Measurements from ENCODE around the gene SH2D2A. TPM values are rescaled to one million over a fixed set of nuclear protein-coding genes. Genes with fewer than 3 reads are reported as not detected.

SH2D2A gene
- total RNA-seq, 1 donor from 2014 or later: 0.88 TPM

- no peak for DNase-seq
- intact Hi-C loops (cut with micrococcal nuclease): no loop called here
- Histone ChIP-seq H3K27me3 (ENCODE audit: low read depth) (peaks cover 30% of the 10 kb centered on the region), H3K4me1 (peaks cover 50% of the 10 kb centered on the region), H3K4me3 (no peak overlapping the region), H3K27ac (replicated peaks) (no peak overlapping the region), H3K36me3 (no peaks in the 10 kb centered on the region), H3K9me3 (replicated peaks) (no peaks in the 10 kb centered on the region)
- no peak for TF ChIP-seq CTCF (IDR thresholded peaks at IDR 0.05; ENCODE audit: borderline replicate concordance)
Observed at GRCh38 chr1:156809281-156809680, 7.4 kb downstream of the SH2D2A start.

DNA sequence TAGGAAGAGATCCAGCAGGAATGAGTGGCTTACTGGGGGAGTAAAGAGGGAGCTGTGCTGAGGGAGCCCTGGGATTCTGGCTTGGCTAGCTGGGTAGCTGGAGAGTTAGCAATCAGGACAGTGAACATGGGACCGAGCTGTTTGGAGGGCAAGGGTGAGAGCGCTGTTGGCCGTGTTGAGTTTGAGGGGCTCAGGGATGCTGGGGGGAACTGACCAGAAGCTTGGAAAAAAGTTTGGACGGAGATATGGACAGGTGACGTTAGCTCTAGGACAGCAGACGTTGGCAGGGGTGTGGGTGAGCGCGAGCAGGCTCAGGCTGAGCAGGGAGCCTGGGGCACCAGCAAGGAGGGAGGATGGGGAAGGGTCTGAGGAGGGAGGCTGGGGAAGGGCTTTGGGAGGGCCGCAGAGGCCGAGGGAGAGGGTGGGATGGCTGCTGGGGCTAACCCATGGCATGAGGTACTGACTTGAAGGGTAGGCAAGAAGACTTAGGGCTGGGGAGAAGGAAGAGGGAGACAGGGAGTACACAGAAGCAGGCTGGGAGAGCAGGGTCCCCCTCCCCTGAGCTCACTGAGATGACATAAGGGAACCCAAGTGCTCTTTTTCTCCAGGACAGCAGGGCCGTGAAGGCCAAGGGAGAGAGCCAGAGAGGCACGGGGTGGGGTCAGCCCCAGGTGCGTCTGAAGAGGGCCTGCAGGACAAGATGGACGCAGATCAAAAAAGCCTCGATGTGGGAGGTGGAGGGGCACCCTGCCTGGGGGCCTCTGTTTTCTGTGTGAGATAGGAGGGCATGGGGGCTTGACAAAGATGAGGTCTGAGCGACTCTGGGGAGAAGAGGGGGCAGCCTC, 8.2 kb downstream of the SH2D2A start:
- Histone ChIP-seq H3K4me3 (no peak overlapping the region), H3K9me3 (replicated peaks) (no peaks in the 10 kb centered on the region), H3K27ac (replicated peaks) (no peak overlapping the region), H3K36me3 (no peaks in the 10 kb centered on the region), H3K4me1 (peaks cover 48% of the 10 kb centered on the region), H3K27me3 (ENCODE audit: low read depth) (peaks cover 26% of the 10 kb centered on the region)
- intact Hi-C loops (cut with micrococcal nuclease): no loop called here
- no peak for TF ChIP-seq CTCF (IDR thresholded peaks at IDR 0.05; ENCODE audit: borderline replicate concordance)
- DNase-seq: no peak

DNA sequence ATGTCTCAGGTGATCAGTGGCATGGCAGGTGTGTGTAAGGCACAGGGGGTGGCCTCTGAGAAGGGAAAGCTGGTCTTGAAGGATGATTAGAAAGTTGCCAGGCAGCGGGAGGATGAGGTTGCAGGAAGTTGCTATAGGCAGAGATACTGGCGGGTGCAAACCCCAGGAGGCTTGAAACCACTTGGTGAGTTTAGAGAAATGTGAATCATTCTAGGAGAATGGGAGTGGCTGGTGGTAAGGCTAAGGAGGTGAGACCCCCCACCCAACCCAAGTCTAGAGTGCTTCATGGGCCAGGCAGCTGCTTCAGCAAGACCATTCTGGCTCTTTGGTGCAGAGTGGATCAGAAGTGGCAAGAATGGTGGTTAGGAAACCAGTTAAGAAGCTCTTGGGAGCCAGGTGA, 9.0 kb downstream of the SH2D2A start:
- no peaks in the 10 kb centered on the region for H3K36me3 ChIP-seq
- H3K27me3 ChIP-seq (ENCODE audit: low read depth): peaks cover 18% of the 10 kb centered on the region
- intact Hi-C loops (cut with micrococcal nuclease): no loop called here
- H3K4me1 ChIP-seq: peaks cover 47% of the 10 kb centered on the region
- peak overlapping the region; percentile 67 for H3K27ac ChIP-seq (replicated peaks)
- TF ChIP-seq CTCF (IDR thresholded peaks at IDR 0.05; ENCODE audit: borderline replicate concordance): no peak
- H3K9me3 ChIP-seq (replicated peaks): no peaks in the 10 kb centered on the region
- H3K4me3 ChIP-seq: no peak overlapping the region
- DNase-seq: no peak

DNA sequence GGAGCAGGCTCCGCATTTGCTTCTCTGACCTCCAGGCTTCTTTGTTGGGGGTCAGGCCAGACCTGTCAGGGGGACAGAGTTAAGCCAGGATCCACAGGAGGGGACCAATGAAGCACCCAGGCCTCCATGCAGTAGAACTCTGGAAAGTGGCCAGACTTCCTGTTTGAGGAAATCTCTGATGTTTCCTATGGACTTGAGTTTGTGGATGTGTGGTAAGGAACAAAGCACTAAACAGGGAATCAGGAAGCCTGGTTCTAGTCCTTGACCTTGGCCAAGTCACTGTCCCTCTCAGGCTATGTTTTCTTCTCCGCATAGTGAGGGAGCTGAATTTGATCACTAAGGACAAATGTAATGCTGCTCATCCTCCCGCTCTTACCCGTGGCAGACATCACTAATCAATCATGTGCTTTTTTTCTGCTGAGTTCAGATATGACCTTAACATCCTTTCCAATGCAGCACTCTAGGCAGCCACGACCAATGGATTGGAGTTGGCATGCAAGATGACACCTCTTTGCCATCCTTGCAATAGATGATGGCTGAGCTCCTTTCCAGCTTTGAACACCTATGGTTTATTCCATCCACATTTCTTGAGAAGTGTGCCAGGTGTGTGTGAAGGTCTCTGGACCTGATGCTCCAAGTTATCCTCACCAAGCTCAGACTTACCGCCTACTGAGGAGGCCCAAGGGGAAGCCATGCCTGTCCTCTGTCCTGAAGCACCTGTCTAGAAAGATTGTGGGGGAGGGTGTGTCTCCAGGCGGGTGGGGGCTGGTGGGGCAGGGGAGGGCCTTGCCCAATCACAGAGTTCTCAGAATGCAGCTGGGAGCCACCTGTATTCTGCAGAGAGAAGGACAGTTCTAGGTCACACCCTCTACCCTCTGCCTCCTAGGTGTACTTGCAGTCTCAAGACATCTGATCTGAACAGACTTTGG, 9.9 kb downstream of the SH2D2A start:
- H3K4me3 ChIP-seq: no peak overlapping the region
- H3K9me3 ChIP-seq (replicated peaks): no peaks in the 10 kb centered on the region
- H3K4me1 ChIP-seq: peaks cover 54% of the 10 kb centered on the region
- TF ChIP-seq CTCF (IDR thresholded peaks at IDR 0.05; ENCODE audit: borderline replicate concordance): no peak
- peak overlapping the region; percentile 67 for H3K27ac ChIP-seq (replicated peaks)
- peaks cover 10% of the 10 kb centered on the region for H3K27me3 ChIP-seq (ENCODE audit: low read depth)
- no peaks in the 10 kb centered on the region for H3K36me3 ChIP-seq
- intact Hi-C loops (cut with micrococcal nuclease): no loop called here
- no peak for DNase-seq

GRCh38 chr1:156805766-156806511, 10.7 kb downstream of the SH2D2A start:
- H3K27ac ChIP-seq (replicated peaks): peak overlapping the region; percentile 67
- H3K36me3 ChIP-seq: peaks cover 3% of the 10 kb centered on the region
- peak; percentile 66 for DNase-seq
- intact Hi-C loops (cut with micrococcal nuclease): no loop called here
- H3K27me3 ChIP-seq (ENCODE audit: low read depth): peaks cover 3% of the 10 kb centered on the region
- peaks cover 63% of the 10 kb centered on the region for H3K4me1 ChIP-seq
- no peaks in the 10 kb centered on the region for H3K9me3 ChIP-seq (replicated peaks)
- TF ChIP-seq CTCF (IDR thresholded peaks at IDR 0.05; ENCODE audit: borderline replicate concordance): no peak
- no peak overlapping the region for H3K4me3 ChIP-seq

All from left ventricle myocardium inferior (tissue), 1 donor.